GM19455 (cell line): ENCODE results near the gene RNU1-4.
"Not testable (repeated sequence)": the region's sequence is repeated elsewhere in the genome, so short reads cannot be mapped to it uniquely, and the experiment has no call there.

ENCODE experiments used
- ATAC-seq: cut with Tn5 transposase; IDR thresholded peaks from one replicate; pipeline ENCODE4 v1.9.1; 2021; ENCODE audit not compliant: unreplicated experiment

RNU1-4 gene

DNA sequence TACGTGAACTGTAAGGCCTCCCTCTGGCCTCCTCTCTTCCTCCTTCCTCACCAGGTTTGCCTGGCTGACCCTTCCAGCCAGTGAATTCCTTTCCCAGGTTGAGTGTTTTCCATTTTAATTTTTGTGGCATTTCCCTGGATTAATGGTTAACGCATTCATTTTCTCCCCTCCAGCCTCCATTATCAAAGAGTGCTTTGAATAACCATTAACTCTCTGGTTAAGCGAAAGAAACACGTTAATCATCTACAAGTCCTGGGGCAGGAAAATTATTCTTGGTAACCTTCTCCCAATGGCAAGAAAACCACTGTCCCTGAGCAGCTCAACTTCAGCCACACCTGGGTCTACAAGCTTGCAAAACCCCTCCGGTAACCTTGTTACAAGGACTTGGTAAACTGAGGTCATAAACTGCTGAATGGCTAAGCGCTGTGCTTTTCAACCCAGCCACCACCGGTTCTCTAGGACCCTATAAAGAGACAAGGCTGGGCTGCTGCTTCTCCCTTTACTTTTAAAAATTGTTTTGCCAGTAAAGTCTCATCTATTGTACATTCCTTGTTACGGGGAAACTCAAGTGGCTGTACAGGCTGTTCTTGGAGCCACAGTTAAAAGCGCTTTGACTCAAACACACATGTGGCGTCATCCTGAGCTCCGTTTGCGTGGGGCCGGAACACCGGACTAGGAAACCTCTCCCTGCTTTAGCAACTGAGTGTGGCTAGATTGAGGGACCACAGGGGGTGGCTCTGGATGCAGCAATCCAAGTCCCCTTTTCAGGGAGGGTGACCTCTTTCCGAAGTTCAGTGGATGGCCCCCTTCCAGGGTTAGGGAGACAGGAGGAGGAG lies 24.7 kb downstream of the RNU1-4 start:
- ATAC-seq = not testable (repeated sequence)

DNA sequence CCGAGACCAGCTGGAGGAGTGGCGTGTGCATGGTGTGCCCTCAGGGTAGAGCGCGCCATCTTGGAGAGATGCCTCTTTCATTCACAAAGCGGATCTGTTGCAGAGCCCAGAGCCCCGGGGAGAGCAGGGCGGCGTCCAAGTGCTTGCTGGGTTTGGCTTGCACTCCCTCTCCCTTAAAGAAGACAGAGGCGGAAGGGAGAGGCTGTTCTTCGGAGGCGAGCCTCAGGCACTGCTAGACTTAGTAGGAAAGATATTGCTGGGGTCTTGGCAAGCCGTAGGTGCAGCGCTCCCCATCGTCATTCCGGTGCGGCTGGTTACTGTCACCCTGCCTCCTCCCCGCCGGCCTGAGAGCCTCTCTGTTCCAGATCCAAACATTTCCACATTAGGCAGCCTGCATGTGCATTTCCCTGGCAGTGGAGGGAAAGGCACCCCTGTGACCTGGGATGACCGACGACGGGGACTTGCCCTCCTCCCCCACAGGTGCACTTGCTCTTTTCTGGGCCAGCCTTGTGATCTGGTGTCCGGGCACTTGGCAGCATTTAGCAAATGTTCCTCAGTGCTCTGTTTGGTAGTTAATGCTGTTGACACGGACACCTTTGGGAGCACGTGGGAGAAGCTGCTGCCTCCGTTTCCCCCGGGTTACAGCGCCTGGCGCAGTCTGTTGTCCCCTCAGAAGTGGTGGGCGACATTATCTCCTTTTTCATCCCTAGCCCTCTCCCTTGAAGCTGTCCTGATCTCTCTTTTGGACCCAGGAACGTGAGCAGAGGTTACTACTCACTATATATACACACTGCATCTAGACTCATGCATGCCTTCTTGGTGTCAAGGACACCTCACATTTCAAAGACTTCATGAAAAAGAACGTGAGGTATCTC lies 25.7 kb downstream of the RNU1-4 start:
- ATAC-seq = not testable (repeated sequence)

DNA sequence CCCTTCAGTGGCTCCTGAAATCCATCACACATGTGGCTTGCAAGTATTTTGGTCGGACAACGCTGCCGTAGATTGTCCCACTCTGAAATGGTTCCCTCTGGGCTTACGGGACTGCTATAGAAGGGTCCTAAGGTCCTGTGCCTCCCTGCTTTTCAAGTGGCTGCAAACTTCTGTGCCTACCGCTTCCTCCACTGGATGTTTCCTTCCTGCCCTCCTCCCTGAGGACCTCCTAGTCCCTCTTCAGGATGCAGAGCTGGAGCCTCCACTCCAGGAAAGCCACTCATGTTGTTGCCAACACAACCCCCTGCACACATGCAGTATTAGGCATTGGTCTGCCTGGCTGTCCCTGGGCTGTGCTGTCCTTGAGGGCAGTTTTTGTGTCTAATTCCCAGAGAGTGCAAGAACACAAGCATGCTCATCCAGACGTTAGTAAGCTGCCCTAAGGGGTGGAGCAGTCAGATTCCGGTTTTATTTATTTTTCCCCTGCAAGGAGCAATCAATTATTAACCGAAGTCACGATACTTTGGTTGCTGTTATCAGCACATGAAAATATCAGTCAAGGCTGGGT lies 26.5 kb downstream of the RNU1-4 start:
- ATAC-seq = not testable (repeated sequence)

DNA sequence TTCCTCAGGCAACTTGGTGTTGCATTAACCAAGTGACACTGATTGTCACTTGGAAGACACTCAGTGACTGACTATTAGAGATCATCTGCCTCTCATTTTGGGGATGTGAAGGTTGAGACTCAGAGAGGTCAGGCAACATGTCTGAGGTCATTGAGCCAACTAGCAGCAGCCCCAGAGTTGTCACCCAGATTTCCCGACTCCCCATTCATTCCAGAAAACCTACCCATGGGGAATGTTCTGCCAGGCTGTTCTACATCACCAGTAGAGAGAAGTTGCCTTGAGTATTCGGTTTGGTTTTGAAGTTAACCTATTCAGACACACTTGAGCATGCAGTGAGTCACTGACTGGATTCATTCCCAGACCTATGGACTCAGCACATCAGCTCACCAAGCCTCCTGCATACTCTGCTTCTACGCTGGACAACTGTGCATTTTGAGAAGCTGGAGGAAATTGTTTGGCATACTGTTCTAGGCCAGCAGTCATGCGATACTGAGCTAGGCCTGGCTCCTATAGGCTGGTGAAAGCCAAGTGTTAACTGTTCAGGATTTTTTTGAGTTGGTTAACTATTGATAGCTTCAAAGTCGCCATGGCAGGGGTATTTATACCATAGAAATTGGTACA lies 29.9 kb downstream of the RNU1-4 start:
- not testable (repeated sequence) for ATAC-seq

DNA sequence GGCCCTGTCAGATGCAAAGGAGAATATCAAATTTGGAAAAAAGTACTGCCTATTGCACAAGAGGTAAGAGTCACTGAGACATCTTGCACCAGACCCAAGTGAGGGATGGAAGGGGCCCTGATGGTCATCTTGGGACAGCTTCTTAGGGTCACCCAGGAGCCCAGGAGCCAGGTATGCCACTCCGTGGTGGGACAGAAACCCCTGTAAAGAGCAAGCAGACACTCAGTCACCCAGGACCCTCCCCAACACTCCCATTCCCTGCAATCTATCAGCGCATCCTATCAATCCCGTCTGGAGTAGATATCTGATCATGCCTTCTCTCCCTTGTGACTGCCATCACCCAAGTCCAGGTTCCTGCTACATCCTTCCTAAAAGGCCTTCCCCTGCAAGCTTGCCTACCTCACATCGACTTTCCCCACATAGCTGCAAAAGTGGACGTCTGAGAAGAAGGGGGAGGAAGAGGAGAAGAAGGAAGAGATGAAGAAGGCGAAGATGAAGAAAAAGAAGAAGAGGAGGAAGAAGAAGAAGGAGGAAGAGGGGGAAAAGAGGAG lies 30.7 kb downstream of the RNU1-4 start:
- ATAC-seq = not testable (repeated sequence)

DNA sequence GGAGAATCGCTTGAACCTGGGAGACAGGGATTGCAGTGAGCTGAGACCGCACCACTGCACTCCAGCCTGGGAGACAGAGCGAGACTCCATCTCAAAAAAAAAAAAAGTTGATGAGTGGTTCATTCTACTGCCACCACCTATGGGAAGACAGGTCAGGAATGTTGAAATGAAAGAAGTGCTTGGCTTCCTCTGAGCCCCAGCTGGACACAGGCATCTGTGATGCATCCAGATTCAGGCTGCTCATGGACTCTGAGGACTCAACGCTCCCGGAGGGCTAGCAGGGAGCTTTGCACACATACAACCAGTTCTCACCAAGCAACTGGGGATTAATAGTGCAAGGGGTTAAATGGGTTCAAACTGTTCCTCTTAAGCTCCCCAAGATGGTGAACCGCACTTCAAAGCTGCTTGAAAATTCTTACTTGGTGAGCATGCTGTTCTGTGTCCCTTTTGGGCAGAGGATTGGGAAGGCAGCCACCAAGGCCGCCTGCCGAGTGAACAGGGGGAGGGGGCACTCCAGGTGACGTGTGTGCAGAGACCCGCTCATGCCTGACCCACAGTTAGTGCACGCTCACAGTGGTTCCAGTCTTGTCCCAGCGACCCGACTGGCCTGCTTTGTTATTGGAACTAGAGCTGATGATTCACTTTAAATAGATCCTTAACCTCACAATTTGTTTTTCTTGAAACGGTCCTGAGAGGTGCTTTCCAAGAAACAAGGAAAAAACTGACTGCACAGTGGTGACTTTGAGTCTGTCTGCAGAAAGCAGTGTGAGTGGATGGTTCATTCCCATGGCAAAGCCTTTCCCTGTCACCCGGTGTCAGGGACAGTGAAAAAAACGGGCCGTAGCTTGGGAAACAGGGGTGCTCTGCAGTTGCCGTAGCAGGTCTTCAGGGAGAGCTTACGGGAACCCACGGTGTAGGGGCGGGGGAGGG lies 32.2 kb downstream of the RNU1-4 start:
- not testable (repeated sequence) for ATAC-seq

DNA sequence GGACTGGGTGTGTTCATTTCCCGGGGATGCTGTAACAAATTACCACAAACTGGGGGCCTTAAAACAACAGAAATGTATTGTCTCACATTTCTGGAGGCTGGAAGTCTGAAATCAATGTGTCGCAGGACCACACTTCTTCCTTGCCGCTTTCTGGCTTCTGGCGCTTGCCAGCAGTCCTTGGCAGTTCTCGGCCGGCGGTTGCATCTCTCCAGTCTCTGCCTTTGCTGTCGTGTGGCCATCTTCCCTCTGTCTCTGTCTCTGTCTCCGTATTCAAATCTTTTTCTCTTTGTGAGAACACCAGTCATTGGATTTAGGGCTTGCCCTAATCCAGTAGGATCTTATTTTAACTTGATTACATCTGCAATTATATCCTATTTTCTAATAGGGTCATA lies 32.9 kb downstream of the RNU1-4 start:
- not testable (repeated sequence) for ATAC-seq

DNA sequence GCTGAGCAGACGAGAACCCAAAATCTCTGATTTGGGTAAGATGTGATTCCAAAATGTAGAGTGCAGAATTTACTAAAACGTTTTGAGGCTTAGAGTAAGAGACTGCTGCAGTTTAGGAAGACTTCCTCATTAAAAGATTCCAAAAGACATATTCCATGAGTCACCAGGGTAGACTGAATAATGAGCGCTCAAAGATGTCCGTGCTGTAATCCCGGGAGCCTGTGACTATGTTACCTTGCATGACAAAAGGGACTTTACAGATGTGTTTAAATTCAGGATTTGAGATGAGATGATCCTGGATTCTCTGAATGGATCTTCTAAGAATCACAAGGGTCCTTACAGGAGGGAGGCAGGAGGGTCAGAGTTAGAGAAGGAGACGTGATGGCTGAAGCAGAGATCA lies 33.4 kb downstream of the RNU1-4 start:
- ATAC-seq = not testable (repeated sequence)

DNA sequence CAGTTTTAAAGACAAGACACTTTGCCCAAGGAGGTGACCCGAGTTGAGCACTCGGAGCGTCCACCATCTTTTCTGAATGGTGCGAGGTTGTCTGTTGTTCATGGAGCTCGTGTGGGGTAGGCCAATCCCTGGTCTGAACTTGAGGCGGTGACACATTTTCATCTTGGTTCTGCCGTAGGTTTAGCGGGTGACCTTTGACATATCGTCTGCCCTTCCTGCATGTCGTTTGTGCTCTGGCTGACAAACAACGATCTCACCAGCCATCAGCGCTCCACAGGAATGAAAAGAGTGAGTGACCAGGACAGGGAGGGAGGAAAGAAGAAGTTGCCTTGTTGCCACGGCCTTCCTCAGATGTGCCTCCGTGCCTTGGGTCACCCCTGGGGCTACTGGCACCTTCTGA lies 34.5 kb downstream of the RNU1-4 start:
- ATAC-seq = not testable (repeated sequence)

DNA sequence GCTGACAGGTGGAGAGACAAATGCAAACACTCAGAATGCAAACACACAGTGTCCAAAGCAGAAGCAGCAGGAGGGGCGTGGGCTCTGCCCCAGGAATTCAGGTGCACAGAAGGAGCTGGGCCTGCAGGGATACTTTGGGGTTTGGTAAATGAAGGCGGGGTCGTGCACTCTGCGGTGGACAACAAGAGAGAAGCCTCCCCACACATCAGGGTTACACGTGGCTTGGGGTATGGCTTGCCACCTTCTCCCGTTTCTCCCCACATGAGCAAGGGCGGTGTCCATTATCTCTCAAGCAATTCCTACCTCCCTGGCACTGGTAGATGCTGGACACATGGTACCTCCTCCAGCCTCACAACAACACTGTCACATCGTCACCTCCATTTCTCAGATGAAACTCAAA lies 35.0 kb downstream of the RNU1-4 start:
- not testable (repeated sequence) for ATAC-seq

DNA sequence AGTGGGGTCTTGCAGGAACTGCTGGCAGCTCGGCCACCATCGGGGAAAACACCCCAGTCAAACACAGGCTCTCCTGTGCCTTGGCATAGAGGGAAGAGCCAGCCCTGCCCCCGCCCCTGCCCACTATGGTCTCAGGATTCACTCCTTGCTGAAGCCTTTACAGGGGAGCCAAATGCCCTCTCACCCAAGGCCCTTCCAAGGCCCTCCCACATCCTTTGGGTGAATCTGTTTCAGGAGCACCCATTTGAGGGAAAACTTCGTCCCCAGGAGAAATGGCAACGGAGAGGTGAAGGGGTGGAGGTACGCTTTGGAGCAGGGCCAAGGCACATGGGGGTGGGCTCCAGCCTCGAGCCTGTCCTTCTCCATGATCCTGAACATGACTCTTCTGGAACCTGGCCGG lies 35.9 kb downstream of the RNU1-4 start:
- ATAC-seq = not testable (repeated sequence)

DNA sequence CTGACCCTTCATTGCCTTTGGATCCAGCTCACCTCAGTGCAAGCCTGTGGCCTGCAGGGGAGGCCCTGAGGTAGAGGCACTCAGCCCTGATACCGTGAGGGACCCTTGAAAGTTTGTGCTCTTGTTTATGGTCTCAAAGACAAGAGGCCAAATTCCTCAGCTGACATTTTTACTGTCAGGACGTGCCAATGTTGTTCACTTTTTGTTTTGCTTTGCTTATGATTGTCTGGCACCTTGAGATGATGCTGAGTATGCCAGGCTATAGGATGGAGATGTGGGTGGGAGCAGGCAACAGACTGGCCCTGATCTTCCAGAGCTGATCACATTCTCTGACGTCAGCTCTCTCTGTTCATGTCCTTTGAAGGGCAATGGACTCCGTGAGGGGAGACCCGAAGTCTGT lies 36.5 kb downstream of the RNU1-4 start:
- ATAC-seq = not testable (repeated sequence)

DNA sequence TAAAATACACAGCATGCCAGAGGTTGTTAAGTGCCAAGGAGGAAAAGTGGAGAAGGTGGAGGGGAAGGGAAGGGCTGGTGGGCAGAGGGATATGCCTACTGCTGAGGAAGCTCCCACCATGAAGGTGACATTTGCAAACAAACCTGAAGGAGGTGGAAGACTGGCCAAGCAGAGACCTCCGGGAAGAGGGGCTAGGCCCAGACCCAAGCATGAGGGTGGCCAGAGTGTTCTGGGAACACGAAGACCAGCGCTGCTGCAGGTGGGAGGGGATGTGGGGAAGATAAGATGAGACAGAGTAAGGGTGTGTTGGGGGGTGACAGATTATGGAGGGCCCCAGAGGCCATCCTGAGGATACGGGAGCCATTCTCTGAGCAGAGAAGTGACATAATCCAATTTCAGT lies 37.5 kb downstream of the RNU1-4 start:
- not testable (repeated sequence) for ATAC-seq

DNA sequence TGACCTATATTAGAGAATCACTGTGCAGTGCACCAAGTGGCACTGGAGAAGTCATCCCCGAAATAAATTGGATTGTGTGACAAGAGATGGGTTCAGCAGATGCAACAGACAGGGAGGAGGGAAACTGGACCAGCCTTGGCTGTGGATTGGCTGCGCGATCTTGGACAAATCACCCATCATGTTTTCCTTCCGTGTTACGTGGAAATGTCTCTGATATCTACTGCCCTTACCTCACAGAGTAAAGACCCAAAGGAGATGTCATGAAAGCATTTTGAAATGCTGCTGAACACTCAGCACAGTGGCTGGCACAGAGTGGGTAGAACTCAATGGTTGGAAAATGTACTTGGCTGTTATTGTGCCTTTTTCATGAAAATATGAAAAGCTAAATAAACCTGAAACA lies 39.2 kb downstream of the RNU1-4 start:
- not testable (repeated sequence) for ATAC-seq

DNA sequence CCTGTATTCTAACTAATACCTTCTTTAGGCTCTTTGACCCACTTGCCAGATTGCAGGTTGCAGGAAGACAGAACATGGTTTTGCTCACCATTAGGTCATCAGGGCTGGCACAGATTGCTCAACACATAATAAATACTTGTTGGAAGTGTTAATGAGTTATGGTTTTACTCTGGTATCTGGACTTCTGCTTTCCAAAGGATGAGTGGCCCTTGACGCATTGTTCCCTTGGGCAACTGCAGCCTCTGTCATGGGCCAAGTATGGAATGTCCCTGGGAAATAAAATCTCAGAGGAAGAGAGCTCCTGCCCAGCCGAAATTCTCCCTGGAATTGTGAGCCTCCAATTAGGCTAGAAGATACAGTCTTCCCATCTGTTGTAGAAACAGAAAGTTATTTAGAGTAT lies 40.7 kb downstream of the RNU1-4 start:
- not testable (repeated sequence) for ATAC-seq

DNA sequence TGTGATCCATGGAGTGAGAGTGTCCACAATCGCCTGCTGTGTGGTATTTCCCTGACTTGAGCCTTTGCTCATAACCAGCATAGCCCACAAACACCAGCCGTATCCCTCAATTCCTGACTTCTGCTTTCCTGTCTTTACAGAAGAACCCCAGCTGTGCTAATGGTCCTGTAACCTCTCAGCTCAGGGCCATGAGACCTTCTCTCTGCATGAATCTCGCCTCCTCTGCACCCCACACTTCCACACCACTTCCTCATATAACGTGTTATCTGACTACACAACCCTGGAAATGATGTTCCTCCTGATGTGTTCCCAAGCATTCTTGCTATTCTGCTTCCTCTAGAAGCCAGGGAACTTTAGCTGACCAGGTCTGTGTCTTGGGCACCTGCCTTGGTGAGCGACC lies 41.3 kb downstream of the RNU1-4 start:
- ATAC-seq = not testable (repeated sequence)

DNA sequence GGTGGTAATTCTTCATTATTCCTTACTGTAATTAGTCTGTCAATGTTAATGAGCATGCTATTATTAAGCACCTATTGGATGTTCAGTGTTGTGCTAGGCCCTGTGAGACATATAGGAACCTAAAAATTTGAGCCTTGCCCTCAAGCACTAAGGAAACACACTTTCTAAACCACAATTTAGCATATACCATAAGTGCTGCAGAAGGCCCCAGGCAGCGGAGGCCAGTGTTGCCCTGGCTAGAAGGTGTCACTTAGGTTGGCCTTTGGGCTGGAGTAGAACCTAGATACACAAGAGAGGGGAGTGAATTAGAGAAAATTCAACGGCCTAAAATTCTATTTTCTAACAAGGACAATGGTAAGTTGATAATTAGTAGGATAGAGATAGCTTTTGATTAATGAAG lies 44.6 kb downstream of the RNU1-4 start:
- not testable (repeated sequence) for ATAC-seq

DNA sequence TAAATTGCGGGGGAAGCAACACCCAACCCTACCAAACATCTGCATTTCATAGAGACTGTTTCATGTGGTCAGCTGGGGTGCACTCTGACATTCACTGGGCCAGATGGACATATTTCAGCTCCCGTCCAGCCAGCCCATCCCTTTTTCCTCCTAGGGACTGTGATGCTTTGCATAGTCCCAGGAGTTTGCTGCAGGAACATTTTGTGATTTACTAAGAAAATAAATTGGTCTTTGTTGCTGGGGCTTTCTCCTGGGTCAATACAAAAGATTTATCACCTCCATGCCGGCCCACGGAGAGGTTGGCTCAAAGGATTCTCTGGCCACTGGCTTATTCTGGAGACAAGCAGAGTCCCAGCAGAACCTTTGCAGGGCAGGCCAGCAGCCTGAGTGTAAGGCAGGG lies 46.0 kb downstream of the RNU1-4 start:
- not testable (repeated sequence) for ATAC-seq

DNA sequence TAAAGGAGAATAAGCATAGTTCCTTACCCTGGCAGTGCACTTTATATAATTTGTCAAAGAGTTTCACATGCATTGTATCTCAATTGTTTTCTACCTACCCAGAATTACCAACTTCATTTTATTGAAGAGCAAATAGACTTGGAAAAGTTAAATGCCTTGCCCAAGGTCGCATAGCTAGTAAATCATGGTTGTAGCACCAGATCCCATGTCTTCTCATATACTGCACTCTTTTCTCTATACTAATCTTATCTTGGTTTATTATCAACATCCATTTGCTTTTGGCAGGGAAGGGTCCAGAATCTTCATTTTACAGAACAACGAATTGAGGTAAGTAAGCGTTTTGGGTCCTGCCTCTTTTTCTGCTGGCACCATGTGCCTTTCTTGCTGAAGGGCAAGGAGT lies 46.9 kb downstream of the RNU1-4 start:
- ATAC-seq = not testable (repeated sequence)

DNA sequence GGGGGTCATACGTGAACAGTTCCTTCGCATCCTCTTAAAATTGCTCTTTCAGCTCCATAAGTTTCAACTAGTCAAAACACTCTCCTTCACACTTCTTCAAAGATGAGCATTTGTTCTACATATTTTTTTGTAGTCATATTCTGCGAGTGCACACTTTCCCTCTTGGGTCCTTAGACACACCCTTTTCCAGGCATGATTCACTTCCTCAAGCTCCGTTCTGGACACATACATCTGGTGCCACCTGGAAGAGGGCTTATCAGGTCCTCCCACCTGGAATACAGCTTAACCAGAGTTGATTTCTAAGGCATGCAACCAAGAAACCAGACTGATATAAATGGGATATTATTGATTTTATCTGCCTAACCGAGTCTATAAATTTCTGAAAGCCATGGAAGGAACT lies 47.4 kb downstream of the RNU1-4 start:
- ATAC-seq = not testable (repeated sequence)
